Right ventricle myocardium inferior (tissue), 1 donor: ENCODE data around the gene ALG12. TPM values are rescaled to one million over a fixed set of nuclear protein-coding genes. Genes with fewer than 3 reads are reported as not detected.
A peak's percentile ranks its signal among the peaks of the same experiment; 100 is the strongest.
"Not testable (repeated sequence)": the region's sequence is repeated elsewhere in the genome, so short reads cannot be mapped to it uniquely, and the experiment has no call there.

Source experiments
- ATAC-seq: fragments of 200-7000 bp; cut with Tn5 transposase; one replicate; pipeline ENCODE4 v1.9.1; 2020; ENCODE audit warnings: mild to moderate bottlenecking, moderate library complexity
- DNase-seq: peaks from one replicate; pipeline ENCODE4 v3.0.0; 2021; ENCODE audit errors: missing footprints
- intact Hi-C: fragments of 100-400 bp; cut with DNase I; formaldehyde crosslinking; loops from one replicate; pipeline ENCODE4 v1.11.0; 2022
- total RNA-seq: library from RNA; stranded (reverse); fragmentation: NEBNext Ultra II Directional; extraction: Animal tissue kit (Norgen Biotek cat#: 25700); gene quantifications from one replicate; pipeline ENCODE4 v1.2.1, GENCODE V29; 2021
- donor health status: DM: no; HTN: yes; CAD: no; lungs with severe emphysema.

Gene ALG12
- total RNA-seq, 1 donor from 2014 or later = 16.4 TPM

GRCh38 chr22:49948958-49949913 lies 31.0 kb upstream of the ALG12 start:
- peak; percentile 55 for ATAC-seq
- DNase-seq = peak; percentile 65
- intact Hi-C loops = no loop called here

DNA sequence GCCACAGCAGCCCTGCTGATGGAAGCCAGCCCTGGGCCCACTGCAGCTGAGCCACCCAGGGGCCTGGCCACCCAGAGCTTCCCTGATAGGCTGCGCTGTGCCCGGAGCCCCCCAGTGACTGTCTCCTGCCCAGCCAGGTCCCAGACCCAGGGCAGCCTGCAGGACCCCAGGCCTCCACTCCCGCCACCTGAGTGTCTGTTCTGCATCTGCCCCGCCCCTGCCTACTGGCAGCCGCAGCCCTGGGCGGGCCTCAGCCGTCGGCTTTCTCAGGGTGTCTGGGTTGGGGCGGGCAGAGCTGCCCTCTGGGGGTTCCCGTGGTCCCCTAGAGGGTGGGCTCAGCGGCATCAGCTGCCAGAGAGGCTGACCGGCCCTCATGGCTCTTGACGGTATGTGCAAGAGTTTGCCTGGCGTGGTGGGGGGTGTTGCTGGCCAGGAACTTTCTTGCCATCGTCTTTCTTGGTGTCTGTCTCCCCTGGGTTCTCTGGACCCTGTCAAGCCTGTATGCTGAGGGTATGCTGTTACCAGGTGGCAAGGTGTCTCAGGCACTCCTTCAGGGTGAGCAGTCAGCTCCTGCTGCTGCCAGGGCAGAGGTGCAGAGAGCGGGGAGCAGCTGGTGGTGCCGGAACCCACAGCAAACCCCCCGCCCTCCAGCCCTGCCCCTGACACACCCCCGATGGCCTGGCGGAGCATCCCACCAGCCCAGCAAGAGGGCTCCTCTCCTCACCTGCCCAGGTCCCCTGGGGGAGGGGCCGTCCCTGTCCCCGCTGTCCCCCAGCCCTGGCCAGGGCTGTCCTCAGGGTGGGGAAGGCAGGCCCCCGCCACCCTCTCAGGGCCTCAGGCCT lies 30.1 kb upstream of the ALG12 start:
- intact Hi-C loops = no loop called here
- no peak for DNase-seq
- no peak for ATAC-seq

GRCh38 chr22:49947296-49947622 lies 29.0 kb upstream of the ALG12 start:
- DNase-seq = no peak
- ATAC-seq = no peak
- intact Hi-C loops = no loop called here

GRCh38 chr22:49946612-49947295 lies 28.5 kb upstream of the ALG12 start:
- no peak for DNase-seq
- no peak for ATAC-seq
- intact Hi-C loops = no loop called here

- ATAC-seq, intact Hi-C loops, DNase-seq: not testable (repeated sequence)
Observed at GRCh38 chr22:49945042-49945794, 27.0 kb upstream of the ALG12 start.

- intact Hi-C loops = no loop called here
- DNase-seq (no peak), ATAC-seq (no peak)
Observed at GRCh38 chr22:49944399-49944891, 26.2 kb upstream of the ALG12 start.

DNA sequence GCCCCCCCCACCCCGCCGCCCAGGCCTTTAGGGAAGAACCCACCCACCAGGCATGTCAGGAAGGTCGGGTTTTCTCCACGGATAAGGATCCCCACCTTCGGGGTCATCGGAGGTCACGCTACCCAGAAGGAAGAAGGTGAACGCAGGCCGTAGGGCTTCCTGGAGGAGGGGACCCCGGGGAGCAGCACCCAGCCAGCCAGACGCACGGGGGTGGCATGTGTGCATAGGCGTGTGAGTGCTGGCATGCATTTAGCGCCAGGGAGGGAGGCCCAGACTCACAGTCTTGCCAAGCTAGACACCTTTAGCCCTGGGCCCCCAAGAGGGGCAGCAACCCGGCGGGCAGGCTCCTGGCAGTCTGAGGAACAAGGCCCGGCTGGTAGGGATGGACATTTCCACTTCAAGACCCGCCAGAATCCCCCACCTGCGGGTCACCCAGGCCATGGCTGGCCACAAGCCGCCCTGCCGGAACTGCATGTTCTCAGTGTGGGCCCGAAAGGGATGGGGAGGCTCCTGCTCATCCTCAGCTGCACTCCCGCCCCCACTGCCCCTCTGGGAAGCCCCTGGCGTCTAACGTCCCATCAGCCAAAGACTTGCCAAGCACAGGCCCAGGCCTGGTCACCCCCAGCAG lies 25.6 kb upstream of the ALG12 start:
- ATAC-seq = no peak
- intact Hi-C loops = no loop called here

GRCh38 chr22:49943405-49943765 lies 25.1 kb upstream of the ALG12 start:
- ATAC-seq (no peak), DNase-seq (no peak)
- intact Hi-C loops = no loop called here

More for the DNA sequence above, 25.6 kb upstream of the ALG12 start:
- DNase-seq = no peak

DNA sequence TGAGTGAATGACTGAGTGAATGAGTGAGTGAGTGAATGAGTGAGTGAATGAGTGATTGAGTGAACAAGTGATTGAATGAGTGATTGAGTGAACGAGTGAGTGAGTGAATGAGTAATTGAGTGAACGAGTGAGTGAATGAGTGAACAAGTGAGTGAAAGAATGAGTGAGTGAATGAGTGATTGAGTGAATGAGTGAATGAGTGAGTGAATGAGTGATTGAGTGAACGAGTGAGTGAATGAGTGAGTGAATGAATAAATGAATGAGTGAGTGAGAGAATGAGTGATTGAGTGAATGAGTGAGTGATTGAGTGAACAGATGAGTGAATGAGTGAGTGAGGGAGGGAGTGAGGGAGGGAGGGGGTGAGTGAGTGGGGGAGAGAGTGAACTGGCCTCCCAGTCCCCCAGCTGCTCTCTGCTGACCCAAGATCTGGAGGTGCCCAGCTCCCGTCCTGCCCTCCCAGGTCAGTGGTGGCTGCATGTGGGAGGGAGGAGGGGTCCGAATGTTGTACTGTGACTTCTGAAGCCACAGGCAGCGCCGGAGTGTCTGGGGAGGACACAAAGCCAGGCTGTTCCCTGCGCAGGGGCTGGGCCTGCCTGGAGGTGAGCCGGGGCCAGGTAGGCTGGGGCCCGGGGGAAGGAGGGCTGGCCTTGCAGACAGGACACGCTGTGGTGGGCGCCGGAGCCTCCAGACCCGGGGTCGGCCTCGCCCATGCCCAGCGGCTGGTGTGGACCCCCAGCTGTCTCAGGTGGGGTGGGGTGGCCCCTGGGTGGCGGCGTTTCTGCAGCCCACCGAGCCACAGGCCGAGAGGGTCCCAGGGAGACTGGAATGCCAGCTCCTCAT lies 24.5 kb upstream of the ALG12 start:
- ATAC-seq (no peak), DNase-seq (no peak)
- intact Hi-C loops = no loop called here

DNA sequence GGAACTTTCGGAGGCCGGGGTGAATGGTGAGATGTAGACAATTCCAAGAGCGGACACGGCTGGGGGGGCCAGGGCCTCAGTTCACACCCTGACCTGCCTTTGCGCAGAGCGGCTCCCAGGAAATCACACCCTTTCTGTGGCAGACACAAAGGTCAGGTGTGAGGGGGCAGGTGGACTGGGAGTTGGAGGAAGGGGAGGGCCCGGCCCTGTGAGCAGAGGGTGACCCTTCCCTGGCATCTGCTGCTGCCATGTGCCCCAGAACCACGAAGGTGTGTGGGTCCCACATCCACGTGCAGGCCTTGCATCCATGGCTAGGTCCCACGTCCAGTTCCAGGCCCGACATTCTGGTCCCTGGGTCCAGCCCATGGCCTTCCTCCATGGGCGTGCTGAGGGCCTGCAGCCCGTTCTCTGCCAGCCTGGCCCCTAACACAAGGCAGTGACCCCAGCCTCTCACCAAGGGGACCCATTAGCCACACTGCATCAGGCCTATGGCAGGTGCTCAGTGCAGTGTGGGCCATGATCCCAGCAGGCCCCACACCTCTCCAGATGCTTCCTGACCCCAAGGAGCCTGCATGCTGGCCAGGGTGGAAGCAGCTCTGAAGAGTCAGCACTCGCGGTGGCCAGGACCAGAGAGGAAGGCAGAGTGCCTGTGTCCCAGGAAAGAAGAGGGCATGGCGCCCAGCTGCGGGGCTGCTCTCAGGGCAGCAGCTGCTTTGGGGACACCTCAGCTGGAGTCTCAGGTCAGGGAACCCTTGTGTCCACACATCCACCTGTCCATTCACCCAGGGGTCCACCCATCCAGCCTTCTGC lies 23.5 kb upstream of the ALG12 start:
- DNase-seq (no peak), ATAC-seq (no peak)
- intact Hi-C loops = no loop called here

DNA sequence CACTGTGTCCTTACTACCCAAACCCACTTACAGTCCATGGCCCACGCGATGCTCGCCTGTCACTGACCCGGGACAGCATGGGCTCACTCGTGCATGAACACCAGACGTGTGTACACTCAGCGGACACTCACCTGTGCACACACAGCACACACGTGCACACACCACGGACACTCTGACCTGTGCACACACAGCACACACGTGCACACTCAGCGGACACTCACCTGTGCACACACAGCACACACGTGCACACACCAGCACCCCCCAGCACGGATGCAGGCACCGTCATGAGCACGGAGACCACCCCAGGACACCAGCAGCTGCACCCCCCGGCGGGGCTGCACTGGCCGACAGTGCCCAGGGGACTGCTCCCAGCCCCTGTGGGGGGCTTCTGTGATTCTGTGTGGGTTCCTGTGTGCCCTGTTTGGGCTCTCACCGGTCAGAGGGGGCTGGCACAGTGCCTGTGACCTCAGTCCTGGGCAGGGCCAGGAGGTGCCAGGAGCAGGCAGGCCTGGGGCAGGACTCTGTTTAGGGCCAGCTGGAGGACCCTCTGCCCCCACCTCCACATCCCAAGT lies 20.4 kb upstream of the ALG12 start:
- ATAC-seq = no peak
- intact Hi-C loops = no loop called here

GRCh38 chr22:49937758-49938564 lies 19.7 kb upstream of the ALG12 start:
- intact Hi-C loops = no loop called here
- ATAC-seq = no peak
- DNase-seq = no peak

More for the DNA sequence above, 20.4 kb upstream of the ALG12 start:
- DNase-seq = no peak

DNA sequence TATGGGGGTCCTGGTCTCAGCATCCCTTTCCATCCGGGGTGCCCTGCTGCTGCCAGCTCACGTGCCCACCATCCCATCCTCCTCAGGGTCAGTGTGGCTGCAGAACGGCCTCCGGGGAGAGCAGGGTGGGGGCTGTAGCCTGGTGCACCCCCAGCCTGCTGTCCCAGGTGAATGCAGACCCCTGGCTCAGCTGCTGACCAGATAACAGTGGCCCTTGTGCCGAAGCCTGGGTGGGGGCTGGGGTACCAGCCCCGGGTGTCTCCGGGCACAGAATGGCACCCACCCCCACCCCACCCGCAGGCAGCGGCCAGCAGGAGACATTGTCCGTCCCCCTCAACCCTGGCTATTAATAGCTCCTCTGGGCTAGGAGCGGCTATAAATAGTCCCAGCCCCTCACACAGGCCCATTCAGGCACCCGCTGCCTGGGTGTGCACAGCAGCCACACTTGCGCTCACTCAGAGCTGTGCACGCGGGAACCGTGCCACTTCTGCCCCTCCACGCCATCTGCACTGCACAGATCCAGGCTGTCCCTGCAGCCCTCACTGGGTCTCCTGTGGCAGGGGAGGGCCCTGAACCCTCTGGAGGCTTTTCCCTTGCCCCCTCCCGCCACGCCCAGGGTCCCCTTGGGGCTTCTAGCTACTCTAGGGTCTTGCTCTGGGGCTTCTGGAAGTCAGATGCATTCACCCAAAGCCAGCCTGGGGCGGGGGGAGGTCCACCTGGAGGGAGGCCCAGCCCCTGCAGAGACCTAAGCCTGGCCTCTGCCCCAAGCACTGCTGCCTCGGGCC lies 18.9 kb upstream of the ALG12 start:
- DNase-seq (no peak), ATAC-seq (peak; percentile 39)
- intact Hi-C loops = loop anchor here (1.0 kb wide), 1 partner anchor 23 kb away; the partner anchor contains the start of gene PIM3
